Skeletal muscle satellite cell (primary cell): ENCODE results near the gene HDAC5. TPM values are rescaled to one million over a fixed set of nuclear protein-coding genes. Genes with fewer than 3 reads are reported as not detected.

Experiments
- H3K27me3 ChIP-seq: 2 replicates; pipeline ENCODE4 v1.7.0; 2013; ENCODE audit warnings: low read length; ENCODE audit not compliant: control insufficient read depth, insufficient read depth
- H3K36me3 ChIP-seq: 2 replicates; pipeline ENCODE4 v1.7.0; 2013; ENCODE audit warnings: mild to moderate bottlenecking, control low read depth, low read length; ENCODE audit not compliant: insufficient read depth
- H3K4me1 ChIP-seq: 2 replicates; pipeline ENCODE4 v1.7.0; 2013; ENCODE audit warnings: low read length; ENCODE audit not compliant: control insufficient read depth, insufficient read depth
- H3K4me2 ChIP-seq: 2 replicates; pipeline ENCODE4 v1.7.0; 2013; ENCODE audit warnings: mild to moderate bottlenecking, low read length
- H3K4me3 ChIP-seq: 2 replicates; pipeline ENCODE4 v1.7.0; 2013; ENCODE audit warnings: low read length
- H3K9ac ChIP-seq: 2 replicates; pipeline ENCODE4 v1.7.0; 2013; ENCODE audit warnings: mild to moderate bottlenecking, low read depth, low read length, moderate library complexity
- H3K9me3 ChIP-seq: replicated peaks from 2 replicates; pipeline ENCODE4 v1.7.0; 2013; ENCODE audit warnings: mild to moderate bottlenecking, control low read depth, low read length
- total RNA-seq: library from RNA; depleted of rRNA; stranded (reverse); fragments of >200 nt; gene quantifications from 2 replicates; pipeline ENCODE4 v1.2.3, GENCODE V29; 2012; rRNA removed

Gene HDAC5
- total RNA-seq = 21.6 and 26.1 TPM in 2 replicates

GRCh38 chr17:44123356-44124117, at the start of gene HDAC5:
Gene HDAC5 (minus strand): TSS chr17:44123641. CDS start chr17:44117515, 6,126 bp downstream.
- no peaks in the 10 kb centered on the region for H3K9me3 ChIP-seq
- H3K4me3 ChIP-seq = peak within 1 kb of the TSS; percentile 90
- H3K9ac ChIP-seq = peak within 1 kb of the TSS; percentile 94
- no peaks in the 10 kb centered on the region for H3K36me3 ChIP-seq
- no peaks in the 10 kb centered on the region for H3K27me3 ChIP-seq
- peaks cover 15% of the 10 kb centered on the region for H3K4me1 ChIP-seq
- H3K4me2 ChIP-seq = peak within 1 kb of the TSS; percentile 97

- no peaks in the 10 kb centered on the region for H3K27me3 ChIP-seq
- H3K4me1 ChIP-seq = peaks cover 14% of the 10 kb centered on the region
These were observed 48.6 kb upstream of the HDAC5 start for GRCh38 chr17:44171931-44172455.

GRCh38 chr17:44170499-44171201, 47.2 kb upstream of the HDAC5 start, which contains the start of gene ASB16:
Gene ASB16 (plus strand): TSS chr17:44170704. CDS start chr17:44170790, 86 bp downstream.
- no peaks in the 10 kb centered on the region for H3K36me3 ChIP-seq
- no peaks in the 10 kb centered on the region for H3K27me3 ChIP-seq
- peak within 1 kb of the TSS; percentile 65 for H3K4me2 ChIP-seq
- H3K9me3 ChIP-seq = no peaks in the 10 kb centered on the region
- H3K9ac ChIP-seq = peak within 1 kb of the TSS; percentile 10
- H3K4me3 ChIP-seq = peak within 1 kb of the TSS; percentile 47
- peaks cover 14% of the 10 kb centered on the region for H3K4me1 ChIP-seq

More at GRCh38 chr17:44171931-44172455, 48.6 kb upstream of the HDAC5 start:
- H3K36me3 ChIP-seq = peaks cover 8% of the 10 kb centered on the region
- no peak overlapping the region for H3K9ac ChIP-seq
- H3K4me3 ChIP-seq = no peak overlapping the region
- no peaks in the 10 kb centered on the region for H3K9me3 ChIP-seq
- no peak overlapping the region for H3K4me2 ChIP-seq

GRCh38 chr17:44170135-44170498, 46.7 kb upstream of the HDAC5 start:
- no peaks in the 10 kb centered on the region for H3K9me3 ChIP-seq
- H3K4me2 ChIP-seq = peak overlapping the region; percentile 65
- no peak overlapping the region for H3K4me3 ChIP-seq
- H3K36me3 ChIP-seq = no peaks in the 10 kb centered on the region
- peaks cover 14% of the 10 kb centered on the region for H3K4me1 ChIP-seq
- no peaks in the 10 kb centered on the region for H3K27me3 ChIP-seq
- H3K9ac ChIP-seq = peak overlapping the region; percentile 10

- Histone ChIP-seq H3K9me3 (no peaks in the 10 kb centered on the region), H3K4me2 (no peak overlapping the region), H3K36me3 (no peaks in the 10 kb centered on the region), H3K9ac (no peak overlapping the region), H3K4me1 (peaks cover 14% of the 10 kb centered on the region), H3K4me3 (no peak overlapping the region), H3K27me3 (no peaks in the 10 kb centered on the region)
These were observed 43.9 kb upstream of the HDAC5 start for GRCh38 chr17:44167181-44167861.

- no peak overlapping the region for H3K9ac ChIP-seq
- H3K36me3 ChIP-seq = peaks cover 11% of the 10 kb centered on the region
- H3K27me3 ChIP-seq = no peaks in the 10 kb centered on the region
- peaks cover 3% of the 10 kb centered on the region for H3K4me1 ChIP-seq
- no peaks in the 10 kb centered on the region for H3K9me3 ChIP-seq
- H3K4me3 ChIP-seq = no peak overlapping the region
- H3K4me2 ChIP-seq = no peak overlapping the region
These were observed 41.0 kb upstream of the HDAC5 start for GRCh38 chr17:44164476-44164875.

GRCh38 chr17:44159519-44160210, 36.2 kb upstream of the HDAC5 start:
- Histone ChIP-seq H3K27me3 (no peaks in the 10 kb centered on the region), H3K9me3 (no peaks in the 10 kb centered on the region), H3K9ac (no peak overlapping the region), H3K4me1 (no peaks in the 10 kb centered on the region), H3K36me3 (peaks cover 14% of the 10 kb centered on the region), H3K4me3 (no peak overlapping the region), H3K4me2 (no peak overlapping the region)

- no peaks in the 10 kb centered on the region for H3K9me3 ChIP-seq
- H3K4me2 ChIP-seq = no peak overlapping the region
- H3K27me3 ChIP-seq = no peaks in the 10 kb centered on the region
- no peaks in the 10 kb centered on the region for H3K4me1 ChIP-seq
- no peak overlapping the region for H3K4me3 ChIP-seq
- H3K9ac ChIP-seq = no peak overlapping the region
- H3K36me3 ChIP-seq = peaks cover 11% of the 10 kb centered on the region
These were observed 32.0 kb upstream of the HDAC5 start for GRCh38 chr17:44155488-44155887.

GRCh38 chr17:44152875-44153274, 29.4 kb upstream of the HDAC5 start:
- Histone ChIP-seq H3K27me3 (no peaks in the 10 kb centered on the region), H3K4me3 (no peak overlapping the region), H3K4me1 (no peaks in the 10 kb centered on the region), H3K36me3 (peaks cover 23% of the 10 kb centered on the region), H3K4me2 (no peak overlapping the region), H3K9me3 (no peaks in the 10 kb centered on the region), H3K9ac (no peak overlapping the region)

- peaks cover 26% of the 10 kb centered on the region for H3K36me3 ChIP-seq
- no peak overlapping the region for H3K9ac ChIP-seq
- H3K27me3 ChIP-seq = no peaks in the 10 kb centered on the region
- H3K4me3 ChIP-seq = no peak overlapping the region
- peaks cover 6% of the 10 kb centered on the region for H3K4me1 ChIP-seq
- H3K4me2 ChIP-seq = no peak overlapping the region
- no peaks in the 10 kb centered on the region for H3K9me3 ChIP-seq
These were observed 26.4 kb upstream of the HDAC5 start for GRCh38 chr17:44149750-44150329.
